HT1080 (cell line): ENCODE data around the gene MYLK. TPM values are rescaled to one million over a fixed set of nuclear protein-coding genes. Genes with fewer than 3 reads are reported as not detected.

Experiments used
- small RNA-seq: library from RNA; depleted of rRNA; stranded (forward); fragments of <200 nt; gene quantifications from one replicate; pipeline ENCODE3, GENCODE V24; 2014
- total RNA-seq: library from RNA; depleted of rRNA; stranded (reverse); fragments of >200 nt; shearing (Covaris generic); gene quantifications from 2 replicates; pipeline ENCODE4 v1.2.3, GENCODE V29; 2014; rRNA removed

The MYLK gene
- total RNA-seq, 1 experiment from 2014 or later = 197 TPM

Small RNA genes within 50 kb of the gene (small RNA-seq; reads per million reads assigned to genes)
- gene RF00392 = not detected

Other genes with a start within 250 kb of the MYLK start
- gene CCDC14, start 76.9 kb upstream of the MYLK start, total RNA-seq = 44.9 and 46.5 TPM in 2 replicates
- 0.21 TPM in 1 of 2 replicates, not detected in the other for gene ROPN1, start 107.8 kb upstream of the MYLK start, total RNA-seq
- 7.6 and 8.0 TPM in 2 replicates for gene KALRN, start 149.0 kb upstream of the MYLK start, total RNA-seq